HG02798 (cell line): ENCODE measurements around the gene SLC9A7.
"Not testable (repeated sequence)": the region's sequence is repeated elsewhere in the genome, so short reads cannot be mapped to it uniquely, and the experiment has no call there.

Experiments
- ATAC-seq: cut with Tn5 transposase; IDR thresholded peaks from one replicate; pipeline ENCODE4 v1.9.1; 2021; ENCODE audit warnings: mild to moderate bottlenecking; ENCODE audit not compliant: unreplicated experiment, poor library complexity

Gene SLC9A7

GRCh38 chrX:46755671-46756070 is 3.2 kb downstream of the SLC9A7 start:
- ATAC-seq = no peak

GRCh38 chrX:46754586-46755061 is 4.3 kb downstream of the SLC9A7 start:
- no peak for ATAC-seq

DNA sequence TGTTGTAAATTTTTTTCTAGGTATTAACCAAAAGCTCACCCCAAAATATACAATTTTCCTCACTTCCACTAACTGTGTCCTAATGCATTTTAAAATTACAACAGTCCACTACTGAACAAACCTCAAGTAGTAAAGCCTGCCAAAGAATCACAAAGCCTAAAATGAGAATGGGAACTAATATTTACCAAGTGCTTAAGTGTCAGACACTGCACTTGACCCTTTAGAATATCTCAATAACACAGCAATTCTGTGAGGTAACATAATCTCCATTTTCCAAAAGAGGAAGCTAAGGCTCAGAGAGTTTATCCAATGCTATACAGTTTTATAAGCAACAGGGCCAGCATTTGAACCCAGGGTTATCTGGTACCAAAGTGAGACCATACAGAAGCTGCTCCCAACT is 4.9 kb downstream of the SLC9A7 start:
- ATAC-seq = no peak

GRCh38 chrX:46750889-46751288 is 8.0 kb downstream of the SLC9A7 start:
- no peak for ATAC-seq

DNA sequence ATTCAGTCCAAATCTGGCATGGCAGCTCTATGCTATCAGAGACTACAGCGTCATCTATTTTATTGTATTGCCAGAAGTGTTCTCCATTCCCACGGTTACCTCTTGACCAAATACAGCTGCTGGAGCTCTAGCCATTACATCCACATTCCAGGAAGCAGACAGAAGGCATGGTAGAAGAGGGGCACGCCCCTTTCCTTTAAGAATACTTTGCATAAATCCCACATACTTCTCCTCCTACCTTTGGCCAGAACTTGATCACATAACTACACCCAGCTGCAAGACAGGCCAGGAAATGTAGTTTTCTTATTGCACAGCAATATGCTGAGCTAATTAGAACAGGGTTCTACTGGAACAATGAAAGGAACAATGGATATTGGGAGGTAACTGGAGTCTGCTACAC is 14.9 kb downstream of the SLC9A7 start:
- ATAC-seq = no peak

DNA sequence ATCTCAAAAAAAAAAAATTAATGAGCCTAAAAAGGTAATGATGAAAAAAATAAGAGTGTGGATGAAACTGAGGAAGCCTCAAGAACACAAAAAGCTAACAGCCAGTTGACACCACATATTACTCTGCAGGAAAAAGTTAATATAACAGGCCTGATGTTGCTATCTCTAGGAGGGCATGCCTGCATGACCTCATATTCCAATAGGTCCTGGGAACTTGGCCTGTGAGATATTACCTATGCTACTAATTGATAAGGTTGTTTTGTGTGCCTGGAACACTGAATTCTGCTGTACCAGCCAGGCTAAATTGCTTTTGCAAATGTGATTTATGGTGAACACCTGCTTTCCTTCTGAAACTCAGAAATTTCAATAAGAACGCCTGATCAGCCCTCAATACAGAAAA is 15.9 kb downstream of the SLC9A7 start:
- no peak for ATAC-seq

- no peak for ATAC-seq
These were observed 19.2 kb downstream of the SLC9A7 start for GRCh38 chrX:46739736-46740135.

- no peak for ATAC-seq
These were observed 21.5 kb downstream of the SLC9A7 start for GRCh38 chrX:46737462-46737861.

DNA sequence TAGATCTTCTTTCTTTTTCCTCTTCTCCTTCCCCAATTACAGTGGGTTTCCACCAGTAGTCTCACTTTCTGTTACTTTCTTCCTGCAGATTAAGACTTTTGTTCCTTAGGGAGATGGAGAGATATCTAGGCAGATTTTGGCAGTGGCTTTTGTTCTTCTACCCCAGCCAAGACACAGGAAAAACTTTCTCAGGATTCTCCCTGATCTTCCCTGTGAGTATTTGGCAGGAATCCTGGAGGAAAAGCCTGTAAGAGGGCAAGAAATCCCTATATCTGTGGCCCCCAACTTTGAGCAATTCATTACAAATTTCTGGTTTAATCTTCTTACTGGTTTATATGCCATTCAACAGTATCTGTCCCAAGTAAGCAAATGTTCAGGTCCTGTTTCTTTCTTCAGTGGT is 21.9 kb downstream of the SLC9A7 start:
- ATAC-seq = no peak

GRCh38 chrX:46735622-46736021 is 23.3 kb downstream of the SLC9A7 start:
- no peak for ATAC-seq

DNA sequence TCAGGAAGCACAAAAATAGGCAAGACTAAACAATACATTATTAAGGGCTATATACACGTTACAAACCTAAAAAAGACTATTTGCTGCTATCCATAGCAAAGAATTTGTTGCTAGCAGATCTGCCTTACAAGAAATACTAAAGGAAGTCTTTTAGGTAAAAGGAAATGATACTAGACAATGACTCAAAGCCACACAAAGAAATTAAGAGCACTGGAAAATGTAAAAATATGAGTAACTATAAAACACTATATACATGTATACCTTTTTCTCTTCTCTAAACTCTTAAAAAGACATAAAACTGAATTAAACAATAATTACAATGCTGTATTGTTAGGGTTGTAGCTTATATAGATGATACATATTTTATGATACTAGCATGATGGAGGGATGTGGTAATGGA is 25.7 kb downstream of the SLC9A7 start:
- ATAC-seq = no peak

DNA sequence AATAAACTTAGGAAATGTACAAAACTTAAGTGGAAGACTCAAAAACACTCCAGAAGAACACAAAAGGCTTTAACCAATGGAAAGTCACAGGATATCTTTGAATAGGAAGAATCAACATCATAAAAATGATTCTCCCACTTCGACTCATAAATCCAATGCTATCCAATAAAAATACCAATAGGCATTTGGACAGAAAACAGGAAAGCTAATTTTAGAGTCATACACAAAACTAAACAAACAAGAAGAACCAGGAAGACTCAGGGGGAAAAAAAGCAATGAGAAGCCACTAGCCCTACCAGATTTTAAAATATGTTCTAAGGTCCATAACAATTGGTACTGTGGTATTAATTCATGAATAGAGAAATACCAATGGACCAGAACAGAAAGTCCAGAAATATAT is 28.2 kb downstream of the SLC9A7 start:
- no peak for ATAC-seq

DNA sequence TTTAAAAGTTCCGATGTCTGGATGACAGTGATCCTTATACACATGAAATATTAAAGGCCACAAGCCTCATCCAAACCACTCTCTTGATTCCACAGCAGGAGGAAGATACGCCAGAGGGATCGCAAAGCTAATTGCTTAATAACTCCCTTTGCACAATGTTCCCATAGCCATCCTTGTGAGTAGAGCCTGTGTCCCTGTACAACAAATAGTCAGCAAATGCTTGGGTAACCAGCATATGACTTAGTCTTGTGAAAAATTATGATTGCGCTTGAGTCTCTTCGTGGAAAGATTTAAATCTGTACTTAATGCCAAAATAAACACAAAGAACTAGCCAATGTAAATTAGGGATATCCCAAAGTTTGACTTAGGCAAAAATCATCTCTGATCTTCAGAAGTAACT is 31.5 kb downstream of the SLC9A7 start:
- ATAC-seq = no peak

DNA sequence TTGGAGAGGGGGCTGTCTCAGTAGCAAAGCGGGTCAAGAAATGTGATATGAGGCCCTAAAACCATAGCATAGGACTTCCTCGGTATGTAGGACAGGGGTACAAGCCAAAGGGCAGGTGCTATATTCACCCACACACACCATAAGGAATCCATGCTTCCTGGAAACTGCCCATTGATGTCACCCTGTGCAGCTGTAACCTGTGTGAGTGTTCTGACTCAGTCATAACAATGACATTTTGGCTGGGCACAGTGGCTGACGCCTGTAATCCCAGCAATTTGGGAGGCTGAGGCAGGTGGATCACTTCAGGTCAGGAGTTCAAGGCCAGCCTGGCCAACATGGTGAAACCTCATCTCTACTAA is 35.4 kb downstream of the SLC9A7 start:
- ATAC-seq = not testable (repeated sequence)

- ATAC-seq = no peak
These were observed 36.0 kb downstream of the SLC9A7 start for GRCh38 chrX:46722742-46723568.

DNA sequence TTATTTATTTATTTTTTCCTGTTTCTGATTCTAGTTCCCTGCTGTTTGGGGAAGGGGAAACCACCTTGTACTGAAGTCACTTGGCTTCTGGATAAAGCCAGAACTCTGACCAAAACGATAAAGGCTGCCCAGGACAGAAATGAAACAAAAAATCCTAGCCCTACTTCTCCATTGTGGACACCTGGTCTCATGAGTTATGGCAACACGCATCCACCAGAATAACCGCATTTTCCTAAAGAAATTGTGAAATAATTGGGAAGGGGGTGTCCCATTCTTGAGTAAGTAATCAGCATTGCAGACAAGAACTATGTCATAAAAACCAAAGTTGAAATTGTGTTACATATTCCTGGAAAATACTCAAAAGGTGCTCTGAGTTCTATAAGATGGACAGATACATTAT is 42.1 kb downstream of the SLC9A7 start:
- ATAC-seq = no peak

DNA sequence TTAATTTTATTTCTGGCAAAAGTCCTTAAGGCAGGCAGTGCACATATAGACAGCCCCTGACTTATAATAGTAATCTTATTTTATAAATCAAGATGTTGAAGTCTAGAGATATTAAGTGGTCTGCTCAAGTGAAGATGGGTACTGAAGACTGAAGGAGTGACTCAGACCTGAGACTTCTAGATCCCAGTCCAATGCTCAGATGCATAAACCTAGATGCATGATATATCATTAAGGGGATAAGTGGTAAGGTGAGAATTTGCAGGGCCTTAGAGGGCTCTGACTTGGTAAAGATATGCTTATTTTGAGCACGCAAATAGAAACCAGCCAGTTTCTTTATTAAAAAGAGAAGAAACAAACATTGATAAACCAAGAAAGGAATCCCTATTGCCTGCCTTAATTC is 42.9 kb downstream of the SLC9A7 start:
- no peak for ATAC-seq

DNA sequence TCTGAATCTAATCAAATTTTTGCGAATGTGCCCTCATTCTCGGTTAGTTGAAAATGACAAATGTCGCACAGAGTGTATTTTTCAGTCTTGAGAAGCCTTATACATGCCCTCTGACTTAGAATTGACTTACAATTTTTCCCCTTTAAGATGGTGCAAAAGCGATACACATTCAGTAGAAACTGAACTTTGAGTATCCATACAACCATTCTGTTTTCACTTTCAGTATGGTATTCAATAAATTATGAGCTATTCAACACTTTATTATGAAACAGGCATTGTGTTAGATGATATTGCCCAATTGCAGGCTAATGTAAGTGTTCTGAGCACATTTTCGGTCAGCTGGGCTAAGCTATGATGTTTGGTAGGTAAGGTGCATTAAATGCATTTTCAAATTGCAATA is 43.4 kb downstream of the SLC9A7 start:
- no peak for ATAC-seq

- ATAC-seq = peak; percentile 65
These were observed 45.0 kb downstream of the SLC9A7 start for GRCh38 chrX:46713672-46714490.

DNA sequence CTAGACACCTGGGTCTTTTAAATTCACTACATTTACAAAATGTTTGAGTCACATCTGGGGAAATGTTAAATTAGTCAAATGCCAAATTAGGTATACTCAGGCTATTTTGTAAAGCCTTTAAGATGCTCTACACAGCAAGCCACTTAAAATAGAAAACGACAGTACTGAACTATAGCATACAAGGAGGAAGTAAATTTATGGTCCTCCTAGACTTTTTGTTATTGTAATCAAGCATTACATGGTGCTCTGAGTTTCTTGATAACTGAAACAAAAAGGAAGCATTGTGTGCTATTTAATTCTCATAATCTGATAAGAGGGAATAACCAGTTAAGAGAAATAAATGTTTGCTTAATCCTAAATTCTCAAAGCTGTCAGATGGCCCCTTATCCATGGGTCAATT is 46.2 kb downstream of the SLC9A7 start:
- ATAC-seq = no peak

- no peak for ATAC-seq
These were observed 47.8 kb downstream of the SLC9A7 start for GRCh38 chrX:46710927-46711623.
